Neural progenitor cell (in vitro differentiated cells): ENCODE measurements around the gene SMARCAL1.

Experiments
- EZH2 ChIP-seq: fragments of 200-600 bp; sonication (generic); IDR thresholded peaks from 2 replicates; pipeline ENCODE4 v1.6.1; 2017; ENCODE audit warnings: antibody characterized with exemption, mild to moderate bottlenecking, moderate library complexity
- EZH2phosphoT487 ChIP-seq: fragments of 200-600 bp; sonication (generic); IDR thresholded peaks from 2 replicates; pipeline ENCODE4 v1.6.1; 2017; ENCODE audit warnings: antibody characterized with exemption
- TF ChIP-seq, protein P1 (sequence below): fragments of 200-600 bp; sonication (generic); IDR thresholded peaks from 2 replicates; pipeline ENCODE4 v1.5.1; 2017; ENCODE audit warnings: antibody characterized with exemption, mild to moderate bottlenecking

DNA sequence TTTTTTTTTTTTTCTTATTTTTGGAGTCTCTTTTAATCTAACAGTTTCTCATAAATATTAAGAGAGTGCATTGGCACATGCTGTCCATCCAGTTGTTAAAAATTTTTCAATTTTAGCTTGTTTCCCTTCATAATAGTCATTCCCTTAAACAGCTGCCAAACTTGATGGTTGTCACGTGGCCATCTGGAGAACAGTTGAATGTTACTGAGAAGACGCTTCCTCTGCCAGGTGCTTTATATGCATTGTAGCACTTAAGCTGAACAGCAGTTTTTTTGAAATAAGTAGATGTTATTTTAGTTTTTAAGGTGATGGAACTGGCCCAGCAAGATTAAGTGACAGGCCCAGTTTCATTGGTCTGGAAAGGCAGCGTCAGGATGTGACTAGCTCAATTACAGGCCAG, 3.3 kb downstream of the SMARCAL1 start:
- TF ChIP-seq, protein P1, sequence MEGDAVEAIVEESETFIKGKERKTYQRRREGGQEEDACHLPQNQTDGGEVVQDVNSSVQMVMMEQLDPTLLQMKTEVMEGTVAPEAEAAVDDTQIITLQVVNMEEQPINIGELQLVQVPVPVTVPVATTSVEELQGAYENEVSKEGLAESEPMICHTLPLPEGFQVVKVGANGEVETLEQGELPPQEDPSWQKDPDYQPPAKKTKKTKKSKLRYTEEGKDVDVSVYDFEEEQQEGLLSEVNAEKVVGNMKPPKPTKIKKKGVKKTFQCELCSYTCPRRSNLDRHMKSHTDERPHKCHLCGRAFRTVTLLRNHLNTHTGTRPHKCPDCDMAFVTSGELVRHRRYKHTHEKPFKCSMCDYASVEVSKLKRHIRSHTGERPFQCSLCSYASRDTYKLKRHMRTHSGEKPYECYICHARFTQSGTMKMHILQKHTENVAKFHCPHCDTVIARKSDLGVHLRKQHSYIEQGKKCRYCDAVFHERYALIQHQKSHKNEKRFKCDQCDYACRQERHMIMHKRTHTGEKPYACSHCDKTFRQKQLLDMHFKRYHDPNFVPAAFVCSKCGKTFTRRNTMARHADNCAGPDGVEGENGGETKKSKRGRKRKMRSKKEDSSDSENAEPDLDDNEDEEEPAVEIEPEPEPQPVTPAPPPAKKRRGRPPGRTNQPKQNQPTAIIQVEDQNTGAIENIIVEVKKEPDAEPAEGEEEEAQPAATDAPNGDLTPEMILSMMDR, result no peak
- TF ChIP-seq EZH2 (no peak), EZH2phosphoT487 (no peak)
